Fibroblast of skin of left quadriceps (primary cell): ENCODE measurements around the gene ARID3A.
"Not testable (repeated sequence)": the region's sequence is repeated elsewhere in the genome, so short reads cannot be mapped to it uniquely, and the experiment has no call there.

Experiments used
- DNase-seq, 2 experiments: peaks; one replicate each; pipeline ENCODE4 v3.0.0-alpha.2; 2013; ENCODE audit warnings: low read depth in 2 of 2

Gene ARID3A

GRCh38 chr19:1016647-1017114, 90.8 kb downstream of the ARID3A start:
- DNase-seq, result no peak

GRCh38 chr19:1017115-1017905, 91.5 kb downstream of the ARID3A start:
- DNase-seq, result no peak

GRCh38 chr19:1017906-1018305, 92.1 kb downstream of the ARID3A start:
- no peak for DNase-seq

GRCh38 chr19:1018393-1018792, 92.6 kb downstream of the ARID3A start:
- DNase-seq, result no peak

- DNase-seq, result no peak
These were observed 93.2 kb downstream of the ARID3A start for GRCh38 chr19:1018932-1019615.

- DNase-seq, result no peak
These were observed 93.8 kb downstream of the ARID3A start for GRCh38 chr19:1019616-1019961.

GRCh38 chr19:1019980-1020867, 94.4 kb downstream of the ARID3A start:
- DNase-seq, result no peak

GRCh38 chr19:1020868-1021425, 95.1 kb downstream of the ARID3A start, which contains the start of gene TMEM259:
TMEM259 (minus strand) TSS chr19:1021123; CDS start chr19:1020996, 127 bp downstream.
- peak; percentile 95 to 96 for DNase-seq

GRCh38 chr19:1023883-1024188, 98.0 kb downstream of the ARID3A start:
- DNase-seq, result not testable (repeated sequence)

- DNase-seq, result not testable (repeated sequence)
These were observed 99.2 kb downstream of the ARID3A start for GRCh38 chr19:1025080-1025479.
